Memory B cell (primary cell): ENCODE data around the gene MGRN1.
A peak's percentile ranks its signal among the peaks of the same experiment; 100 is the strongest.

Experiments used
- ATAC-seq: fragments of 150-1000 bp; cut with Tn5 transposase; 2 replicates; pipeline ENCODE4 v1.10.0; 2021; ENCODE audit warnings: low read depth, mild to moderate bottlenecking, moderate library complexity
- DNase-seq, 2 donors: peaks; one replicate each; pipeline ENCODE4 v3.0.0; 2022; ENCODE audit warnings: low spot score in 2 of 2
- H3K27ac Mint-ChIP-seq: one replicate; pipeline ENCODE4 v1.8.0; 2022; ENCODE audit warnings: mild to moderate bottlenecking, moderate library complexity, mixed read lengths
- H3K27me3 Mint-ChIP-seq: one replicate; pipeline ENCODE4 v1.8.0; 2022; ENCODE audit warnings: mixed read lengths
- H3K36me3 Mint-ChIP-seq: one replicate; pipeline ENCODE4 v1.8.0; 2022; ENCODE audit warnings: mild to moderate bottlenecking, mixed read lengths
- H3K4me1 Mint-ChIP-seq: one replicate; pipeline ENCODE4 v1.8.0; 2022; ENCODE audit warnings: mixed read lengths
- H3K4me3 Mint-ChIP-seq: one replicate; pipeline ENCODE4 v1.8.0; 2022; ENCODE audit warnings: mild to moderate bottlenecking, moderate library complexity, mixed read lengths
- H3K9me3 Mint-ChIP-seq: one replicate; pipeline ENCODE4 v1.8.0; 2022; ENCODE audit warnings: mixed read lengths

The MGRN1 gene

DNA sequence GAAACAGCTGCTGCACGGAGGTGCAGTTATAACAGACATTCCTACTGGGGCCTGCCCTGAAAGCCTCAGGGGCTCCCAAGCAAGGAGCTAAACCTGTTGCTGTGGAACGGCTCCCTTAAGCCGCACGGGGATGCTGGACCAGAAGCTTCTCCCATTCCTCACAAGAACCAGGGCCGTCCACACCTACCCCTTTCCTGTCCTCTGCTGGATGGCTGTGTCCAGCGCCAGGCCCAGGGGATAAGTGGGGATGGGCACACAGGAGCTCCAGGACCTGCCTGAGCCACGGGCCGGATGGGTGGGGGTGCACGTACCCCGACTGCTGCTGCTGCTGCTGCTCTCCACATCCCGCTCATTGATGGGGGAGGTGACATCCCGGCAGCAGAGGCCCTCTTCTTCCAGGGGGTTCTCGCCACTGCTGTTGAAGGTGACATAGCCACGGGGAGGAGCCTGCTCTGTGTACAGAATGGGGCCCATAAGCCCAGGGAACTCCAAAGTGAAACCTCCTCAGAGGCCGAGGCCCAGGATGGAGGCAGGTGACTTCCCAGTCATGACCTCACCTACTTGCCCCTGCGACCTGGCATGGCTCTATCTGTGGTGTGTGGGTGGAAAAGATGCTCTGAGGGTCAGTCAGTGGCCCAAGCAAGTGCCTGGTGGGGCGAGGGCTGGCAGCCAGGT lies 77.3 kb downstream of the MGRN1 start:
- no peak overlapping the region for H3K27ac Mint-ChIP-seq

DNA sequence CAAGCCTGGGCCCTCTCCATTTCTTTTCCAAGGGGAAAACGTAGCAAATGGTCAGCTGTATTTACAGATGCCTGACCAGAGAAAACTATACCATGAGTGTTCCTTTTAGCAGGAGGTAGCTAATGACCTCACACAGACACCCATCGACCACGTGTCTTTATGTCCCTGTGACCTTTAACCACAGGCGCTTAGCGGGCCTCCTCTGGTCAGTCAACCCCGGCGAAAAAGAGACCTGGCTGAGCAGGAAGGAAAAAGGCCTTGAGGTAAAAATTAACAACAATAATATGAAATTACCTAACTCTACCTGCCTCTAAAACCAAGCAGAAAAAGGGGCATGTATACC lies 77.8 kb downstream of the MGRN1 start:
- Mint-ChIP-seq H3K27me3 (no peaks in the 10 kb centered on the region), H3K27ac (no peak overlapping the region), H3K36me3 (peaks cover 10% of the 10 kb centered on the region), H3K4me3 (no peak overlapping the region), H3K4me1 (no peaks in the 10 kb centered on the region), H3K9me3 (no peaks in the 10 kb centered on the region)
- DNase-seq, result no peak
- ATAC-seq, result no peak

More for the DNA sequence above, 77.3 kb downstream of the MGRN1 start:
- no peak for ATAC-seq
- Mint-ChIP-seq H3K4me3 (no peak overlapping the region), H3K36me3 (peaks cover 9% of the 10 kb centered on the region), H3K27me3 (no peaks in the 10 kb centered on the region), H3K9me3 (no peaks in the 10 kb centered on the region), H3K4me1 (no peaks in the 10 kb centered on the region)
- no peak for DNase-seq

GRCh38 chr16:4703906-4704305 lies 79.3 kb downstream of the MGRN1 start:
- Mint-ChIP-seq H3K4me1 (no peaks in the 10 kb centered on the region), H3K36me3 (peaks cover 12% of the 10 kb centered on the region), H3K27me3 (no peaks in the 10 kb centered on the region), H3K9me3 (no peaks in the 10 kb centered on the region), H3K27ac (no peak overlapping the region), H3K4me3 (no peak overlapping the region)
- ATAC-seq, result no peak
- DNase-seq, result no peak

- Mint-ChIP-seq H3K4me3 (no peak overlapping the region), H3K27me3 (no peaks in the 10 kb centered on the region), H3K9me3 (no peaks in the 10 kb centered on the region), H3K27ac (no peak overlapping the region), H3K36me3 (peaks cover 14% of the 10 kb centered on the region), H3K4me1 (no peaks in the 10 kb centered on the region)
- DNase-seq (no peak), ATAC-seq (no peak)
Measured at GRCh38 chr16:4704491-4704890, 79.9 kb downstream of the MGRN1 start.

DNA sequence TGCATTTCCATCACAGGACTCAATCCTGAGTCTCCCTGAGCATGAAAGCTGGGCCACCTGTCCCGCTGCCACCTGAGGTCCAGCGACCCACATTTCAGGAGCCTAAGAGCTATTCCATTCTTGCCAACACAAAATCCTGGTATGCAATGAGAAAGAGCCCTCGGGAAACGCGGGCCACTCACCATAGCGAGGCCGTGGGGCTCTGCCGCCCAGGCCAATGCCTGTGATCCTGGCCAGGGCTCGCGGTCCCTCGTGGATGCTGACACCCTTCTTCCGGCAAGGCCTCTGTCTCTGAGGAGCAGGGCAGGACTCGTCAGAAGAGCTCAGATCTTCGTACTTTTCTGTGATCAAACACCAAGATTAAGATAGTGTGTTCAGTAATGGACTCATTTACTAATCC lies 80.3 kb downstream of the MGRN1 start:
- Mint-ChIP-seq H3K36me3 (peaks cover 14% of the 10 kb centered on the region), H3K27ac (no peak overlapping the region), H3K4me3 (no peak overlapping the region), H3K9me3 (no peaks in the 10 kb centered on the region), H3K27me3 (no peaks in the 10 kb centered on the region), H3K4me1 (no peaks in the 10 kb centered on the region)
- no peak for DNase-seq
- ATAC-seq, result no peak

GRCh38 chr16:4706871-4707270 lies 82.2 kb downstream of the MGRN1 start:
- ATAC-seq, result no peak
- Mint-ChIP-seq H3K4me3 (no peak overlapping the region), H3K4me1 (no peaks in the 10 kb centered on the region), H3K27ac (no peak overlapping the region), H3K36me3 (peaks cover 14% of the 10 kb centered on the region), H3K27me3 (no peaks in the 10 kb centered on the region), H3K9me3 (no peaks in the 10 kb centered on the region)
- DNase-seq, result no peak

DNA sequence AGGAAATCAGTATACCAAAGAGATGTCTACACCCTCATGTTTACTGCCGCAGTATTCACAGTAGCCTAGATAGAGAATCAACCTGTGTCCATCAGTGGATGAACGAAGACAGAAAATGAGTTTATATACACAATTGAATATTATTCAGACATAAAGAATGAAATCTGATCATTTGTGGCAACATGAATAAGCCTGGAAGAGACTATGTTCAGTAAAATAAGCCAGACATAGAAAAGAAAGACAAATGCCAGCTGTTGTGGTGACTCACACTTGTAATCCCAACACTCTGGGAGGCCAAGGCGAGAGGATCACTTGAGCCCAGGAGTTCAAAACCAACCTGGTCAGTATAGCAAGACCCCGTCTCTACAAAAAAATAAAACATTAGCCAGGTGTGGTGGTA lies 84.9 kb downstream of the MGRN1 start:
- no peak overlapping the region for H3K4me3 Mint-ChIP-seq

GRCh38 chr16:4713663-4714501 lies 89.3 kb downstream of the MGRN1 start:
- H3K36me3 Mint-ChIP-seq, result peaks cover 15% of the 10 kb centered on the region
- ATAC-seq (no peak), DNase-seq (no peak)
- H3K9me3 Mint-ChIP-seq, result no peaks in the 10 kb centered on the region
- peaks cover 5% of the 10 kb centered on the region for H3K4me1 Mint-ChIP-seq
- H3K4me3 Mint-ChIP-seq, result no peak overlapping the region
- H3K27ac Mint-ChIP-seq, result no peak overlapping the region
- no peaks in the 10 kb centered on the region for H3K27me3 Mint-ChIP-seq

More for the DNA sequence above, 84.9 kb downstream of the MGRN1 start:
- peaks cover 22% of the 10 kb centered on the region for H3K36me3 Mint-ChIP-seq
- H3K27me3 Mint-ChIP-seq, result no peaks in the 10 kb centered on the region
- DNase-seq, result no peak
- no peak overlapping the region for H3K27ac Mint-ChIP-seq
- no peak for ATAC-seq
- no peaks in the 10 kb centered on the region for H3K9me3 Mint-ChIP-seq
- no peaks in the 10 kb centered on the region for H3K4me1 Mint-ChIP-seq

DNA sequence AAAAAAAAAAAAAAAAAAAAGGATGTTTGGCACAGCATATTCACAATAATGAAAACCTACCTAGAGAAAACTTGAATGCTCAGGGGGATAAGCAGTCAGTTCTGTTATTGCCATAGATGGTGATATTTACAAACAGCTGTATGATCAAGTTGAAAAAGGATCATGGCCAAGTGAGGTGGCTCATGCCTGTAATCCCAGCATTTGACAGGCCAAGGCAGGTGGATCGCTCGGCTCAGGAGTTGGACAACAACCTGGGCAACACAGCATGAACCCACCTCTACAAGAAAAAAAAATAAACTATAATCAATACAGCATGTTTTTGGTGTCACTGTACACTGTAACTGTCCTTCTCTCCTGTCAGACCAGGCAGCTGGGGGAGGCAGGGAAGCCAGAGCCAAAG lies 90.4 kb downstream of the MGRN1 start:
- H3K4me1 Mint-ChIP-seq, result peaks cover 9% of the 10 kb centered on the region
- H3K36me3 Mint-ChIP-seq, result peaks cover 13% of the 10 kb centered on the region
- H3K27me3 Mint-ChIP-seq, result no peaks in the 10 kb centered on the region
- ATAC-seq (no peak), DNase-seq (no peak)
- H3K9me3 Mint-ChIP-seq, result no peaks in the 10 kb centered on the region
- no peak overlapping the region for H3K4me3 Mint-ChIP-seq
- H3K27ac Mint-ChIP-seq, result no peak overlapping the region

- Mint-ChIP-seq H3K4me1 (peaks cover 9% of the 10 kb centered on the region), H3K27ac (peak overlapping the region; percentile 35), H3K36me3 (peaks cover 11% of the 10 kb centered on the region), H3K9me3 (no peaks in the 10 kb centered on the region), H3K27me3 (no peaks in the 10 kb centered on the region), H3K4me3 (no peak overlapping the region)
- DNase-seq (no peak), ATAC-seq (no peak)
Measured at GRCh38 chr16:4718466-4718865, 93.8 kb downstream of the MGRN1 start.

GRCh38 chr16:4723071-4723767 lies 98.6 kb downstream of the MGRN1 start:
- DNase-seq, result no peak
- H3K27ac Mint-ChIP-seq, result no peak overlapping the region
- H3K27me3 Mint-ChIP-seq, result no peaks in the 10 kb centered on the region
- no peak overlapping the region for H3K4me3 Mint-ChIP-seq
- H3K4me1 Mint-ChIP-seq, result peaks cover 9% of the 10 kb centered on the region
- H3K36me3 Mint-ChIP-seq, result peaks cover 5% of the 10 kb centered on the region
- no peak for ATAC-seq
- H3K9me3 Mint-ChIP-seq, result no peaks in the 10 kb centered on the region

GRCh38 chr16:4724661-4725270 lies 100.1 kb downstream of the MGRN1 start:
- Mint-ChIP-seq H3K9me3 (no peaks in the 10 kb centered on the region), H3K27ac (no peak overlapping the region), H3K4me1 (no peaks in the 10 kb centered on the region), H3K4me3 (no peak overlapping the region), H3K36me3 (peaks cover 9% of the 10 kb centered on the region), H3K27me3 (no peaks in the 10 kb centered on the region)
- DNase-seq (no peak), ATAC-seq (no peak)

- no peaks in the 10 kb centered on the region for H3K9me3 Mint-ChIP-seq
- DNase-seq (no peak), ATAC-seq (no peak)
- no peak overlapping the region for H3K4me3 Mint-ChIP-seq
- H3K4me1 Mint-ChIP-seq, result no peaks in the 10 kb centered on the region
- no peaks in the 10 kb centered on the region for H3K27me3 Mint-ChIP-seq
- no peak overlapping the region for H3K27ac Mint-ChIP-seq
- H3K36me3 Mint-ChIP-seq, result peaks cover 10% of the 10 kb centered on the region
Measured at GRCh38 chr16:4726616-4727015, 102.0 kb downstream of the MGRN1 start.

GRCh38 chr16:4728676-4729075 lies 104.0 kb downstream of the MGRN1 start:
- no peak overlapping the region for H3K4me3 Mint-ChIP-seq
- no peaks in the 10 kb centered on the region for H3K27me3 Mint-ChIP-seq
- no peaks in the 10 kb centered on the region for H3K9me3 Mint-ChIP-seq
- ATAC-seq (no peak), DNase-seq (no peak)
- H3K27ac Mint-ChIP-seq, result no peak overlapping the region
- H3K4me1 Mint-ChIP-seq, result peaks cover 5% of the 10 kb centered on the region
- H3K36me3 Mint-ChIP-seq, result peaks cover 10% of the 10 kb centered on the region
